GM18873 (cell line): ENCODE data around the gene DRICH1.
"Not testable (repeated sequence)": the region's sequence is repeated elsewhere in the genome, so short reads cannot be mapped to it uniquely, and the experiment has no call there.

Experiments used
- ATAC-seq: cut with Tn5 transposase; IDR thresholded peaks from one replicate; pipeline ENCODE4 v1.9.1; 2021; ENCODE audit warnings: mild to moderate bottlenecking, moderate library complexity, moderate number of reproducible peaks; ENCODE audit not compliant: unreplicated experiment, low FRiP score

DRICH1 gene

GRCh38 chr22:23651676-23652075 is 19.6 kb upstream of the DRICH1 start:
- ATAC-seq: no peak

GRCh38 chr22:23649071-23649501 is 17.0 kb upstream of the DRICH1 start:
- no peak for ATAC-seq

DNA sequence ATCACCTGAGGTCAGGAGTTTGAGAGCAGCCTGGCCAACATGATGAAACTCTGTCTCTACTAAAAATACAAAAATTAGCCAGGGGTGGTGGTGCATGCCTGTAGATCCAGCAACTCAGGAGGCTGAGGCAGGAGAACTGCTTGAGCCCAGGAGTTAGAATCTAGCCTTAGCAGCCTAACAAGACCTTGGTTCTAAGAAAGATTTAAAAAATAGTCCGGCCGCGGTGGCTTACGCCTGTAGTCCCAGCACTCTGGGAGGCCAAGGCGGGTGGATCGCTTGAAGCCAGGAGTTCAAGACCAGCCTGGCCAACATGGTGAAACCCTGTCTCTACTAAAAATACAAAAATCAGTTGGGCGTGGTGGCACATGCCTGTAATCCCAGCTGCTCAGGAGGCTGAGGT is 14.4 kb upstream of the DRICH1 start:
- ATAC-seq: not testable (repeated sequence)

GRCh38 chr22:23640206-23640605 is 8.1 kb upstream of the DRICH1 start:
- not testable (repeated sequence) for ATAC-seq

GRCh38 chr22:23639661-23640060 is 7.5 kb upstream of the DRICH1 start:
- no peak for ATAC-seq

DNA sequence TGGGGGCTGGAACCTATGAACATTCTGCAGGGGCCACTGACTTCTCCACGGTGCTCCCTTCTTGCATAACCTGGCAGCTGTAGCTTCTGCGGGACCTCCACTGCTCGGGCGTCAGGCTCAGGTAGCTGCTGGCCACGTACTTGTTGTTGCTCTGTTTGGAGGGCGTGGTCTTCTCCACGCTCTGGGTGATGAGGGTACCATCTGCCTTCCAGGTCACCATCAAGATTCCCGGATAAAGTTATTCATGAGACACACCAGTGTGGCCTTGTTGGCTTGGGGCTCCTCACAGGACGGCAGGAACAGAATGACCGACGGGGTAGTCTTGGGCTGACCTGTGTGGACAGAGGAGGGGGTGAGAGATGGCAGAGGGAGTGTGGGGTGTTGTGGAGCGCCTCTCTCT is 6.5 kb upstream of the DRICH1 start:
- no peak for ATAC-seq

DNA sequence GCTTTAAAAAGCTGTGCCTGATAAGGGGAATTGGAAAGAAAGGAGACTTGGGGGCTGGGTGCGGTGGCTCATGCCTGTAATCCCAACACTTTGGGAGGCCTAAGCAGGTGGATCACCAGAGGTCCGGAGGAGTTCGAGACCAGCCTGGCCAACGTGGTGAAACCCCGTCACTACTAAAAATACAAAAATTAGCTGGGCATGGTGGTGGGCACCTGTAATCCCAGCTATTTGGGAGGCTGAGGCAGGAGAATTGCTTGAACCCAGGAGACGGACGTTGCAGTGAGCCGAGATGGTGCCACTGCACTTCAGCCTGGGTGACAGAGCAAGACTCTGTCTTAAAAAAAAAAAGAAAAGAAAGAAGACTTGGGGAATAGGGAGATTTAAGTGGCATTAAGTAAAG is 3.2 kb upstream of the DRICH1 start:
- not testable (repeated sequence) for ATAC-seq

GRCh38 chr22:23628056-23628743 is 3.9 kb downstream of the DRICH1 start:
- ATAC-seq: not testable (repeated sequence)

- ATAC-seq: not testable (repeated sequence)
These were observed 4.6 kb downstream of the DRICH1 start for GRCh38 chr22:23627401-23628055.

DNA sequence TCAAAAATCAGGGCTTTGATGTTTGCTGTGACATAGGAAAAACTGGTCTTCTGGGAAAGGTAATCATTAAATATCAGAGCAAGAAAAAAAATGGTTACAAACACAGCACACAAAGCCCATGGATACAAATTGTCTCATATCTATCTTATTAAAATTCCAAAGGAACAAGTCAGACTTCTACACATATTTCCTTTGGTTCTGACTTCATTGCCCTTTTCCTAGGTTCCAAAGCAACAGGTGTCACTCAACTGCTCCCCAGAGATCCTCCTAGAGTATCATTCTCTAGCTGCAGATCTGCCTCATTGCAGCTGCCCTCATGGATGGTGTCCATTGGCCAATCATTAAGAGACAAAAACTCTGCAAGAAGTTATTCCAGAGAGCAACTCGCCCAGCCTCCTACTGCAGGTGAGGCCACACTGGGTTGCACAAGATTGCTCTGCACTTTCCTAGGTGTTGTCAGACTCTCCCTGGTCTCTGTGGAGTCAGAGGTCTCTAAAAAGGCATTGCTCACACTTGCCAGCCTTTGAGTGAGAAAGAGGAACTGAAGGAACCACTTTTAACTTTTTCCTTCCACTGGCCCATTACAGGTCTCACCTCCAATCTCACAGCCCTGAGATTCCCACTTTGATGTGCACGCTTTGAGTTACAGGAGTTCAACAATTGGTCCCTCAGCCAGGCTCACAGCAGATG is 5.7 kb downstream of the DRICH1 start:
- ATAC-seq: no peak

GRCh38 chr22:23622634-23623033 is 9.5 kb downstream of the DRICH1 start:
- ATAC-seq: no peak

DNA sequence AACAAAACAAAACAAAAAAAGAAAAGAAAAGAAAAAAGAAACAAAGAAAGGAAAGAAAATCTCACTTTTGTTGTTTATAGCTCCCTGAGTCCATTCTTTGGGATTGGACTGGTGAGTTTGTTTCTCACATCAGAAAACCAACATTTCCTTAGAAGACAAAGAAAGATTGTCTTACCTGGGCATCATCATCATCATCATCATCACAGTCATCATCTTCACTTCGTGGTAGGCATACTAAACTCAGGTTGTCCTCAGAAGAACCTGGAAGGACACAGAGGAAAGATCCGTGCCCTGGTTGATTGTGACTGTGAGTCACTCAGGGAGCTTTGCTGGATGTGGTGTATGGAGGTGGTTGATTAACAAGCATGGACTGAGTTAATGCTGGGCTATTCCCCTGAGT is 10.2 kb downstream of the DRICH1 start:
- not testable (repeated sequence) for ATAC-seq

DNA sequence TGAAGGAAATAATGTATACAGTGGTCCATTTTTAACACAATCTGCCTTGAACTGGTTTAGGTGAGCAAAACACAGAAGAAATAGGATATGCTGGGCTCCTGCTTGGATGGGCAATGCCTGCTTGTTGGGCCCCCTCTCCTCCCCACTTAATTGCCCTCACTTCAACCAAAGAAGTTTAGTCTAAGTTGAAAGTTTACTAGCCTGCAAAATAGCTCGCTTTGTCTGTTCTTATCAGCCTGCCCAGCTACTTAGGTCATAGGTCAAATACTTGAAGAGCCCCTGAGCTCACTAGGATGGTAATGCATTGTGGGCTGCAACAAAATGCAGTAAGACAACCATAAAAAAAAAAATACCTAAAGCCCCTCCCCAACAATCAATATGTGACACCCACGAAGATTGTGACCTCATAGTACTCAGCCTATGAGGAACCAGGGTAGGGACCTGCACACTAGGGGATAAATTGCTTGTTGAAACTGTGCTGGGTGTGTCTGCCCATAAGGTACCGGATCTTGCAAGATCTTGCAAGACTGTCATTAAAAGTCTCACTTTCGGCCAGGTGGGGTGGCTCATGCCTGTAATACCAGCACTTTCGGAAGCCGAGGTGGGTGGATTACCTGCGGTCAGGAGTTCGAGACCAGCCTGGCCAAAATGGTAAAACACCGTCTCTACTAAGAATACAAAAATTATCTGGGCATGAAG is 10.9 kb downstream of the DRICH1 start:
- no peak for ATAC-seq

GRCh38 chr22:23613193-23613972 is 18.7 kb downstream of the DRICH1 start:
- ATAC-seq: no peak

DNA sequence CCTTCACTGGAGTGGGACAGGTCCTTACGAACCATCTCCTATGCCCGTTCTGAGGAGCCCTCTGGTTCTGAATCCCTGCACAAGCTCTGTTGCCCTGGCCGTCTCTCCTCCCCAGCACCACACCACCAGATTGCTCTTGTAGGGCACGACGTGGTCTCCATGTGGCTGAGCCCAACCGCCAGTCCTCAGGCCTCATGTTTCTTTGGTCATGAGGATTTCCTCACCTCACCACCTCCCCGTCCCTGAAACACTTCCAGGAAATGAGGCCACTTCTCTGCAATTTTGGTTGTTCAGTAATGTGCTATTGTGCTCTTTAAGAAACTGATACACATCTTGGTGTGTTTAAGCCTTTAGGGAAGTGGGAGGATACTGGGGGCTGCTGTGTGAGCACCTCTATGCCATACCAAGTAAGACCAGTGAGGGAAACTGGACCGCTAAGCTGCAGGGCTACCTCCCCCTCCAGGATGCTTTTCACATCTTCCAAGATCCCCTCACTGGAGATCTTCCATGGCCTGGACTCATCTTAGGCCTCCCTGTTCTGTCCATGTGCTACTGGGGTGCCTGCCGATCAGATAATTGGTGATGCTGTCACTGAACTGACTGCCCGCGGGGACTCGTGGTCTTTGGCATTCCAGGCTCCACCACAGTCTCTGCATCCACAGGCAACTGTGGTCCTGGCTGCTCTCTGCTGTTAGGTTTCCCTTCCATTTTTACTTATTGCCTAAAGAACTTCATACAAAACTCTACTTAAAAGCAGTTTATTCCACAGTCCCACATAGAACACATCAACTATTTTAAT is 21.9 kb downstream of the DRICH1 start:
- no peak for ATAC-seq

DNA sequence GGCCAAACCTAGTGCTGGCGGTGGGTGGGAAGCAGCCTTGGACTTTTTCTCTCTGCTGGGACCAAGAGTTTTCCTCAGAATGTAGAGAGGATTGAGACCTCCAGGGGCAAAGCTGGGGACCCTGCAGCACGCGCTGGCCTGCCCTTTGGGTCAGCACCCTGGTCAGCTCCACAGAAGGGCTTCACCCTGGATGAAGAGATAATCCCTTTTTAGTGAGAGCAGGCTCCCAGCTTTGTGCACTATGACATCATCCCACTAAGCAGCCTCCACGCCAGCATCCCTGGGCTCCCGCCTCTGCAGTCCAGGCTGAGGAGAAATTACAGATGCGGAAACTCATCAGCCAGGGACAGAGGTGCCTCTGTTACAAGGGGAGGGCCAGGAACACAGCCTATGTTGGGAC is 23.5 kb downstream of the DRICH1 start:
- no peak for ATAC-seq

DNA sequence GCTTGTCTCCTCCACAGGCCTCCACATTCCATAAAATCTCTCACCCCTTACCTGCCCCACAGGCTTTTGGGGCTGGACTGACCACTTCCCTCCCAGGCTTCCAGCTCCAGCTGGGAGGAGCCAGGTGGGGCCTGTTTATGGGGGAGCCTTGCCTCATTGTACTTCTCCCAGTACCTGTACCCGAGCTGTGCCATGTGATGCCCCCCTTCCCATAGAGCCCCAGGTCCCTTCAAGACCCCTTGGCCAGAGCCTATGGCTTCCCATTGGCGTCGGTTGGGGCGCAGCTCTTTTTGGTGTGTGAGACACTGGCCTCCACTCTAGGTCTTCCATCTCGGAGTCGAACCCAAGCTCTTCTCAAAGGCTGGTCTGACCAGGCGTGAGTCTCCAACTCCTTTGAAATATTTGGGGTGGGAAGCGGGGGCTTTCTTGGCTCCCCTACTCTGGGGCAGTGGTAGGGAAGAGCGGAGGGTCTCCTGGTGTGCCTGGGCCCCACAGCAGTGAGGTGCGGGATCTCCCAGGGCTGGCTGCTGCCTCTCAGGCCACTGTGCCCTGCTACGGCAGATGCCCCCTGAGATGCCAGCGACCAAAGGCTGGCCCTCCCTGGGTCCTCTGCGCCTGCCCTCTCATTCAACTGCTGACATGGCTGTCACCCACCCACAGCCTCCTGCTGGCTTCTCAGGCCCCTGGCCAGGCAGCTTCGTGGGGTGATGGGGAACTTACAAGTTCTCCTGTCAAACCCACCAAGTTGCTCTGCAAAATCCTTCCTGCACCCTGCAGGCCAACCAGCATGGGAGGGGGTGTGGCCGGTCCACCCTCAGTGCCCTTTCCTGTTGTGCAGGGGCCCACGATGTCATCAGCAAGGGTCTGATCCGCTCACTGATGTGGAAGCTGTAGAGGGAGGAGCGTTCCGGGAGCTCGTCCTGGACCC is 25.7 kb downstream of the DRICH1 start:
- no peak for ATAC-seq

DNA sequence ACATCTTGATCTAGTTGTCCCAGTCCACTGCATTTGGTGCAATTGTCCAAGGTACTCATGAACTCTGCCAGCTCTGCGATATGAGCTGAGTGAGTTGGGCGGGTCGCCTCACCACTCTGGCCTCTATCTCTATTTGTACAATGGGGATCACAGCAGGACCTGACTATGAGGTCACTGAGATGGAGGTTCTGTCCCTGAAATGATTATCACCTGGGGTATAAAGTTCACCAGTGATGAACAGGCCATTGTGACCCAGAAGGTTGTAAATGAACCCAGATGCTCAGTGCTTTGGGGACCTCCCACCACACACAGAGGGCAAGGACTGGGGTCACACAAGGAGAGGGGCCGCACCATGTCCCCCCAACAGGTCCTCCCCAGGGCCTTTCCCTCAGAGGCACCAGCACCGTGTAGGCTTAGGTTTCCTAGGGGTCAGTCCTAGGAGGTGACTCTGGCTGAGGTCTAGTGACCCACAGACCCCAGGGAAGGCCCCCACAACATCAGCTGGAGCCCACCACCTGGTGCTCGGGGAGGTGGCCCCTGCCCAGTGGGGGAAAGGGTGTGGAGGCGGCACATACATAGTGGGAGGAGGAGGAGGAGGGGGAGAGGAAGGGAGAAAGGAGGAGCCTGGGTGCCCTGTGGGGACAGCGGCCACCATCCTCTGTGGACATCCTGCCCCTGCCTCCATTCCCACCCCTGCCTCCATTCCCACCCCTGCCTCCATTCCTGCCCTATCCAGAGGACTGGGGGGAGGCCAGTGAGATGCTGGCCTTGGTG is 27.0 kb downstream of the DRICH1 start:
- no peak for ATAC-seq
